Mesothelial cell of epicardium (in vitro differentiated cells): ENCODE results near the gene SPG11. TPM values are rescaled to one million over a fixed set of nuclear protein-coding genes. Genes with fewer than 3 reads are reported as not detected.
A peak's percentile ranks its signal among the peaks of the same experiment; 100 is the strongest.
"Not testable (repeated sequence)": the region's sequence is repeated elsewhere in the genome, so short reads cannot be mapped to it uniquely, and the experiment has no call there.

ENCODE experiments used
- DNase-seq, 2 experiments: peaks; one replicate each; pipeline ENCODE4 v3.0.0; 2021; ENCODE audit warnings: low spot score in 2 of 2; ENCODE audit not compliant: unreplicated experiment in 2 of 2
- H3K27ac Mint-ChIP-seq: 2 replicates; pipeline ENCODE4 v1.8.0; 2021; ENCODE audit warnings: mixed read lengths
- H3K27me3 Mint-ChIP-seq: 2 replicates; pipeline ENCODE4 v1.8.0; 2021; ENCODE audit warnings: low read depth, mixed read lengths
- H3K36me3 Mint-ChIP-seq: 2 replicates; pipeline ENCODE4 v1.8.0; 2021; ENCODE audit warnings: mixed read lengths
- H3K4me1 Mint-ChIP-seq: 2 replicates; pipeline ENCODE4 v1.8.0; 2021; ENCODE audit warnings: mixed read lengths
- H3K4me3 Mint-ChIP-seq: 2 replicates; pipeline ENCODE4 v1.8.0; 2021; ENCODE audit warnings: mild to moderate bottlenecking, moderate library complexity, mixed read lengths
- H3K9me3 Mint-ChIP-seq: 2 replicates; pipeline ENCODE4 v1.8.0; 2021; ENCODE audit warnings: mixed read lengths
- CTCF ChIP-seq: fragments of 200-600 bp; sonication (generic); IDR thresholded peaks from one replicate; pipeline ENCODE4 v1.5.0; 2021; ENCODE audit warnings: antibody characterized with exemption; ENCODE audit not compliant: unreplicated experiment
- total RNA-seq: library from RNA; stranded (reverse); gene quantifications from 3 replicates; pipeline ENCODE4 v1.2.1, GENCODE V29; 2021

SPG11 gene
- total RNA-seq, 1 donor from 2014 or later: 84.6 TPM

- Mint-ChIP-seq H3K9me3 (peaks cover 2% of the 10 kb centered on the region), H3K27me3 (no peaks in the 10 kb centered on the region), H3K4me1 (peaks cover 15% of the 10 kb centered on the region), H3K36me3 (peaks cover 4% of the 10 kb centered on the region), H3K4me3 (peak overlapping the region; percentile 94), H3K27ac (peak overlapping the region; percentile 100)
- no peak for TF ChIP-seq CTCF
- DNase-seq: no peak
Observed at GRCh38 chr15:44710236-44711095, 47.0 kb upstream of the SPG11 start.

- no peak for TF ChIP-seq CTCF
- Mint-ChIP-seq H3K4me3 (no peak overlapping the region), H3K4me1 (peaks cover 3% of the 10 kb centered on the region), H3K9me3 (peaks cover 26% of the 10 kb centered on the region), H3K36me3 (peaks cover 4% of the 10 kb centered on the region), H3K27ac (no peak overlapping the region), H3K27me3 (no peaks in the 10 kb centered on the region)
- no peak for DNase-seq
Observed at GRCh38 chr15:44706946-44707636, 43.6 kb upstream of the SPG11 start.

- Mint-ChIP-seq H3K4me3 (no peak overlapping the region), H3K27ac (no peak overlapping the region), H3K27me3 (no peaks in the 10 kb centered on the region), H3K4me1 (peaks cover 2% of the 10 kb centered on the region), H3K9me3 (peaks cover 32% of the 10 kb centered on the region), H3K36me3 (peaks cover 4% of the 10 kb centered on the region)
- no peak for TF ChIP-seq CTCF
- DNase-seq: no peak
Observed at GRCh38 chr15:44706401-44706800, 42.9 kb upstream of the SPG11 start.

GRCh38 chr15:44705986-44706385 lies 42.5 kb upstream of the SPG11 start:
- H3K36me3 Mint-ChIP-seq: peaks cover 4% of the 10 kb centered on the region
- no peaks in the 10 kb centered on the region for H3K27me3 Mint-ChIP-seq
- H3K9me3 Mint-ChIP-seq: peaks cover 33% of the 10 kb centered on the region
- no peak overlapping the region for H3K27ac Mint-ChIP-seq
- peaks cover under 1% of the 10 kb centered on the region for H3K4me1 Mint-ChIP-seq
- DNase-seq: no peak
- TF ChIP-seq CTCF: no peak
- no peak overlapping the region for H3K4me3 Mint-ChIP-seq

- peaks cover 54% of the 10 kb centered on the region for H3K9me3 Mint-ChIP-seq
- not testable (repeated sequence) for H3K4me3 Mint-ChIP-seq, H3K36me3 Mint-ChIP-seq, DNase-seq, H3K27ac Mint-ChIP-seq, H3K4me1 Mint-ChIP-seq
- H3K27me3 Mint-ChIP-seq: peaks cover 20% of the 10 kb centered on the region
Observed at GRCh38 chr15:44700676-44701075, 37.2 kb upstream of the SPG11 start.

- Mint-ChIP-seq H3K9me3 (peaks cover 41% of the 10 kb centered on the region), H3K4me1 (no peaks in the 10 kb centered on the region), H3K4me3 (no peak overlapping the region), H3K36me3 (peaks cover under 1% of the 10 kb centered on the region), H3K27me3 (peaks cover 20% of the 10 kb centered on the region), H3K27ac (no peak overlapping the region)
- no peak for TF ChIP-seq CTCF
- no peak for DNase-seq
Observed at GRCh38 chr15:44698641-44699040, 35.2 kb upstream of the SPG11 start.
